Measurements from ENCODE around the gene B4GALNT3. TPM values are rescaled to one million over a fixed set of nuclear protein-coding genes. Genes with fewer than 3 reads are reported as not detected.

The B4GALNT3 gene
- total RNA-seq, 4 donors from 2014 or later = 7.9 to 14.1 (median 9.8) TPM

DNA sequence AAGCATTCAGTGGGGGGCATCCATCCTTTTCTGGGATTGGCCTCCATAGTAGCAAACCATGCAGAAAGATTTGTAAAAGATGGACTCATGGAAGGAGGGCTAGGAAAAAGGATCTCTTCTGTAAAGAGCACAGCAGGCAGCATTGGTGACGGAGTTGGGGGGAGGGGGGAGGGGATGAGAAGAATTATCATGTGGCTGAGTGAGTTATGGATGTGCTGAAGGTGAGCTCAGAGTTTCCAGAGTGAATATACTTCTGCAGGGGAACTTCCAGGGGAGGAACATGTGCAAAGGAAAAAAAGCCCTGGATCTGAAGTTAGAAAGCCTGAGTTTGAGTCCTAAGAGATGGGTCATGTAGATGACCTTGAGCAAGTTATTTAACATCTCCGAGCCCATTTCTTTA is 3.9 kb upstream of the B4GALNT3 start:
- no peak for DNase-seq (ENCODE audit: low spot score in 2 of 2)
- 69 to 78% methylated on average over 2 of the region's 2 CpGs for WGBS, 2 donors
- H3K4me1 ChIP-seq = peaks cover 0 to 15% (median 2%) of the 10 kb centered on the region in 4 donors
- H3K36me3 ChIP-seq = no peaks in the 10 kb centered on the region
- H3K9me3 ChIP-seq = no peaks in the 10 kb centered on the region
- peak overlapping the region in 1 of 4 donors; percentile 83 for H3K27ac ChIP-seq
- H3K4me3 ChIP-seq = no peak overlapping the region
- no peak for TF ChIP-seq CTCF (IDR thresholded peaks at IDR 0.05)
- TF ChIP-seq POLR2A (IDR thresholded peaks at IDR 0.05) = no peak
- TF ChIP-seq EP300 (IDR thresholded peaks at IDR 0.05) = no peak
- peaks cover 0 to 19% of the 10 kb centered on the region in 2 donors for H3K27me3 ChIP-seq

DNA sequence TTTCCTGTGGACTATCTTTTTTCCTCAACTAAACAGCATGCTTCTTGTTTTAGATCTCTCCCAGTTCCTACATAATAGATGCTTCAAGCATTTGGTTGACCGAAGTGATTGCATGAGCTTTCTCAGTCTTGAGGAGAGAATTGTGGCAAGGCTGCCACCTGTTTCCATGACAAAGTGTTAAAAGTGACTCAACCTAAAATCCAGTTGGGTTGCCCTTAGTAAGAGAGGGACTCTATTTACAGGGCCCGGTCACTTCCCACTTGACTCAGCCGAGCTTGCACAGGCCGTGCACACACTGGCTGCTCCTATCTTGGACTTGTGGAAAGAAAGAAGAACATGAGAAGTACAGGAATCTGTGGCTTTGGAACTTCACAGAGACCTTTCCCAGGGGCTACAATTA is 2.1 kb upstream of the B4GALNT3 start:
- no peak for TF ChIP-seq CTCF (IDR thresholded peaks at IDR 0.05)
- TF ChIP-seq EP300 (IDR thresholded peaks at IDR 0.05) = no peak
- TF ChIP-seq POLR2A (IDR thresholded peaks at IDR 0.05) = no peak
- Histone ChIP-seq H3K27ac (no peak overlapping the region), H3K36me3 (no peaks in the 10 kb centered on the region), H3K27me3 (peaks cover 0 to 18% of the 10 kb centered on the region in 2 donors), H3K4me3 (no peak overlapping the region), H3K4me1 (peaks cover 0 to 21% (median 3%) of the 10 kb centered on the region in 4 donors), H3K9me3 (no peaks in the 10 kb centered on the region)
- DNase-seq (ENCODE audit: low spot score in 2 of 2) = no peak
- WGBS, 2 donors = 93 to 95% methylated on average over 4 of the region's 4 CpGs

DNA sequence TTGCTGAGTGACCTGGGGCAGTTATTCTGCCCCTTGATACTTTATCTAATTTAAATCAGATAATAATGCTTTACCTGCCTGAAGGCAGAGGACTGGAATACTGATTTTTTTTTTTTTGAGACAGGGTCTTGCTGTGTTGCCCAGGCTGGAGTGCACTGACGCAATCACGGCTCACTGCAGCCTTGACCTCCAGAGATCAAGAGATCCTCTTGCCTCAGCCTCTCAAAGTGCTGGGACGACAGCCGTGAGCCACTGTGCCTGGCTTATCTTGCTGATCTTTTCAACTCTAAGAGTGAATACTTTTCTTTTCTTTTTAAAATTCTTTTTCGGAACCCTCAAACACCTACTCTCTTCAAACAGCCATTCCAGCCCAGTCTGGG is 699 bp upstream of the B4GALNT3 start:
- TF ChIP-seq EP300 (IDR thresholded peaks at IDR 0.05) (no peak), CTCF (IDR thresholded peaks at IDR 0.05) (no peak), POLR2A (IDR thresholded peaks at IDR 0.05) (no peak)
- no peaks in the 10 kb centered on the region for H3K36me3 ChIP-seq
- peak overlapping the region in 2 of 4 donors; percentile 41 to 74 for H3K4me3 ChIP-seq
- H3K9me3 ChIP-seq = no peaks in the 10 kb centered on the region
- DNase-seq (ENCODE audit: low spot score in 2 of 2) = no peak
- peaks cover 0 to 21% (median 3%) of the 10 kb centered on the region in 4 donors for H3K4me1 ChIP-seq
- 56 to 58% methylated on average over 5 of the region's 5 CpGs for WGBS, 2 donors
- H3K27me3 ChIP-seq = peaks cover 0 to 16% of the 10 kb centered on the region in 2 donors
- peak overlapping the region; percentile 61 to 88 (median 77) for H3K27ac ChIP-seq

DNA sequence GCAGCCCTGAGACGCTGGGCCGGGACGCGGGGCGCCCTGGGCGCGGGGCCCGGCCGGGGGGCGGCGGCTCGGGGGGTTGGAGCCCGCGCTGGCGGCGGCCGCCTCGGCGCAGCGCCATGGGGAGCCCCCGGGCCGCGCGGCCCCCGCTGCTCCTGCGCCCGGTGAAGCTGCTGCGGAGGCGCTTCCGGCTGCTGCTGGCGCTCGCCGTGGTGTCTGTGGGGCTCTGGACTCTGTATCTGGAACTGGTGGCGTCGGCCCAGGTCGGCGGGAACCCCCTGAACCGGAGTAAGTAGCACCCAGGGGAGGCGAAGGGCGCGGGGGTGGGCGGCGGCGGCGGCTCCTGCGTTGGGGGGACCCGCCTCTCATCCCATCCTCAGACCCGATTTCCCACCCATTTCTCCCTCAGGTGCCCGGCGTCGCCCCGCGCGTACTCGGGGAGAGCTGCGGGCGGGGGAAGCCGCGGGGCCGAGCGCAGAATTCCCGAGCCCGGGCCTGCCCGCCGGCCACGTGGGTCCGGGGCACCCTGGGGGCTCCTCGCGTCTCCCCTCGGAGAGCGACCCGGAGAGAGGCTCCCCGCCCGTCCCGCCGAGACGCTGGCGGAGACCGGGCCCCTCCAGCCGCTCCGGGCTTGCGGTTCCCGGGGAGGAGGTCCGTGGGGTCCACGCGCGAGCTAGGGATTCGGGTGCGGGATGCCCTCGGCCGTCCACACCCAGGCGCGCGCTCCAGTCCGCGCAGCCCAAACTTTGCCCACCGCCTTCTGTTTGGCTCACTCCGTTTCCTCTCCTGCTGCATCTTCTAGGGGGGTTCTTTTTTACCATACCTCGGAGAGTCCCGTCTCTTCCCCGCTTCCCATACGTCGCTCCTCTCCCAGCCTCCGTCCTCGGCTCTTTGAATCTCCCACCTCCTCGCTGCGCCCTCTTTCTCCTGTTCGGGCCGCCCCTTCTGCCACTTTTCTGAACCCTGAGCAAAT is 807 bp downstream of the B4GALNT3 start:
- no peaks in the 10 kb centered on the region for H3K36me3 ChIP-seq
- H3K9me3 ChIP-seq = no peaks in the 10 kb centered on the region
- H3K4me3 ChIP-seq = peak overlapping the region; percentile 41 to 81 (median 65)
- 4 to 6% methylated on average over 54 to 62 of the region's 109 CpGs for WGBS, 2 donors
- H3K4me1 ChIP-seq = peaks cover 0 to 21% (median 3%) of the 10 kb centered on the region in 4 donors
- H3K27ac ChIP-seq = peak overlapping the region; percentile 61 to 88 (median 77)
- no peak for TF ChIP-seq POLR2A (IDR thresholded peaks at IDR 0.05)
- TF ChIP-seq EP300 (IDR thresholded peaks at IDR 0.05) = no peak
- TF ChIP-seq CTCF (IDR thresholded peaks at IDR 0.05) = no peak
- peaks cover 0 to 16% of the 10 kb centered on the region in 2 donors for H3K27me3 ChIP-seq
- no peak for DNase-seq (ENCODE audit: low spot score in 2 of 2)

GRCh38 chr12:461425-461824 is 1.7 kb downstream of the B4GALNT3 start:
- peaks cover 0 to 25% (median 3%) of the 10 kb centered on the region in 4 donors for H3K4me1 ChIP-seq
- 69 to 76% methylated on average over 13 of the region's 13 CpGs for WGBS, 2 donors
- peaks cover 0 to 16% of the 10 kb centered on the region in 2 donors for H3K27me3 ChIP-seq
- peak overlapping the region in 2 of 4 donors; percentile 78 to 88 for H3K27ac ChIP-seq
- peak overlapping the region in 1 of 4 donors; percentile 74 for H3K4me3 ChIP-seq
- no peak for DNase-seq (ENCODE audit: low spot score in 2 of 2)
- H3K9me3 ChIP-seq = no peaks in the 10 kb centered on the region
- TF ChIP-seq CTCF (IDR thresholded peaks at IDR 0.05) (no peak), EP300 (IDR thresholded peaks at IDR 0.05) (no peak), POLR2A (IDR thresholded peaks at IDR 0.05) (no peak)
- no peaks in the 10 kb centered on the region for H3K36me3 ChIP-seq

Data from tibial nerve (tissue), 4 donors.